DOHH2 (cell line): ENCODE measurements around the gene EPS8L3.

Experiments used
- H3F3A ChIP-seq: fragments of 200-600 bp; sonication (generic), shearing (Covaris generic); 2 replicates; pipeline ENCODE4 v1.6.0; 2016; ENCODE audit warnings: antibody characterized with exemption, mild to moderate bottlenecking; ENCODE audit not compliant: control insufficient read depth, insufficient read depth
- H3K27ac ChIP-seq: fragments of 200-600 bp; sonication (generic); 2 replicates; pipeline ENCODE4 v1.5.1; 2014; ENCODE audit warnings: low read depth, mild to moderate bottlenecking, low read length, moderate library complexity
- H3K27me3 ChIP-seq: fragments of 200-600 bp; sonication (generic); 2 replicates; pipeline ENCODE4 v1.6.1; 2014; ENCODE audit warnings: mild to moderate bottlenecking, low read length, mixed read lengths; ENCODE audit not compliant: control insufficient read depth
- H3K36me3 ChIP-seq: fragments of 200-600 bp; sonication (generic); 2 replicates; pipeline ENCODE4 v1.6.1; 2014; ENCODE audit warnings: mild to moderate bottlenecking, low read length, moderate library complexity, mixed read lengths; ENCODE audit not compliant: control insufficient read depth
- H3K4me1 ChIP-seq: fragments of 200-600 bp; sonication (generic); 2 replicates; pipeline ENCODE4 v1.6.1; 2014; ENCODE audit warnings: mild to moderate bottlenecking, low read length, mixed read lengths; ENCODE audit not compliant: control insufficient read depth
- H3K4me2 ChIP-seq: fragments of 200-600 bp; sonication (generic); 2 replicates; pipeline ENCODE4 v1.6.0; 2014; ENCODE audit warnings: mild to moderate bottlenecking, low read length, moderate library complexity
- H3K4me3 ChIP-seq: fragments of 200-600 bp; sonication (generic); 2 replicates; pipeline ENCODE4 v1.5.1; 2014; ENCODE audit warnings: mild to moderate bottlenecking, low read length, mixed read lengths
- H3K79me2 ChIP-seq: fragments of 200-600 bp; sonication (generic); 2 replicates; pipeline ENCODE4 v1.6.1; 2014; ENCODE audit warnings: mild to moderate bottlenecking, low read length, mixed read lengths; ENCODE audit not compliant: control insufficient read depth
- H3K9me2 ChIP-seq: fragments of 200-600 bp; sonication (generic); replicated peaks from 2 replicates; pipeline ENCODE4 v1.6.1; 2014; ENCODE audit warnings: mild to moderate bottlenecking, low read length, mixed read lengths; ENCODE audit not compliant: control insufficient read depth
- H3K9me3 ChIP-seq: fragments of 200-600 bp; sonication (generic); 2 replicates; pipeline ENCODE4 v1.6.1; 2014; ENCODE audit warnings: antibody characterized with exemption, low read length, mixed read lengths; ENCODE audit not compliant: control insufficient read depth, insufficient read depth
- H4K20me1 ChIP-seq: fragments of 200-600 bp; sonication (generic); 2 replicates; pipeline ENCODE4 v1.6.0; 2014; ENCODE audit warnings: low read depth, mild to moderate bottlenecking, antibody characterized with exemption, low read length, moderate library complexity; ENCODE audit not compliant: control insufficient read depth, insufficient read depth
- EZH2phosphoT487 ChIP-seq: fragments of 200-600 bp; sonication (generic); IDR thresholded peaks from 2 replicates; pipeline ENCODE4 v1.6.1; 2017; ENCODE audit warnings: borderline replicate concordance, mild to moderate bottlenecking, antibody characterized with exemption, low read length, moderate library complexity, mixed read lengths
- TF ChIP-seq, protein P1 (sequence below): fragments of 200-600 bp; sonication (generic); IDR thresholded peaks from one replicate; pipeline ENCODE4 v1.5.1; 2014; ENCODE audit warnings: antibody characterized with exemption, mild to moderate bottlenecking, low read depth, low read length; ENCODE audit not compliant: poor library complexity, severe bottlenecking

The EPS8L3 gene

DNA sequence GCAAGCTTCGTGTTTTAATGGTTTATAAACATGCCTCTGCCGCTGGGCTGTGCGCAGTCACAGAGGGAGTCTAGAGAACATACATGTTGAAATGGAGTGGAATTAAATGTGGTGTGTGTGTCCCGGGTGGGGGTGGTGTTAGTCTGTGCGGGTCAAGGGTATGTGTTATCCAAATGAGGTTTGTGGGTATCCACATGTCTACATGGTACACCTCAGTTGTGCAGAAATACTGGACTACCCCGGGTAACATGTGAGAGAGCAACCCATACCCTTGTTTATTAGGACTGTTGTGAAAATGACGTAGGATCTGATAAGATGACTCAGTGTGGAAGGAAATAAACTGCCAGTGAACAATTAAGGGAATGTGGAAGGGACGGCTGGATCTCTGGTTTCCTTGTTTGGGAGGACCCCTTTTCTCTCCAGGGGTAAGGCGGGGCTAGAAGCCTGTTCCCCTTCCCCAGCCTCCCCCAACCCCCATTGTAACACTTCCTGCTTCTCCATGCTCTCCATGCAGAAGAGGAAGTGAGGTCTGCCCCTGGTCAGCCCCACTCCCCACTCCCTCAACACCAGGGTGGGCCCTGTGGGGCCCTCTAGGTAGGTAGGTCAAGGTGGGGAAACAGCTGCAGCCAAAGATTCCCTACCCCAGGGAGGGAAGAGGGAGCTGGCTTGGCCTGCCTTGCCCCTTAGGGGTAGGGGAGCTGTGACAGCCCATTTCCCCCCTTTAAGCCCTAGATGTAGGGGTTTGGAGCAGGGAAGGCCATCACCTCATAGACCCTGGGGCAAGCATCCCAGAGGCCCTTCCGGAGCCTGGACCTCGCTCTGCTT, 690 bp downstream of the EPS8L3 start:
- no peaks in the 10 kb centered on the region for H3K9me2 ChIP-seq
- no peaks in the 10 kb centered on the region for H3K9me3 ChIP-seq
- no peaks in the 10 kb centered on the region for H3K27me3 ChIP-seq
- TF ChIP-seq, protein P1, sequence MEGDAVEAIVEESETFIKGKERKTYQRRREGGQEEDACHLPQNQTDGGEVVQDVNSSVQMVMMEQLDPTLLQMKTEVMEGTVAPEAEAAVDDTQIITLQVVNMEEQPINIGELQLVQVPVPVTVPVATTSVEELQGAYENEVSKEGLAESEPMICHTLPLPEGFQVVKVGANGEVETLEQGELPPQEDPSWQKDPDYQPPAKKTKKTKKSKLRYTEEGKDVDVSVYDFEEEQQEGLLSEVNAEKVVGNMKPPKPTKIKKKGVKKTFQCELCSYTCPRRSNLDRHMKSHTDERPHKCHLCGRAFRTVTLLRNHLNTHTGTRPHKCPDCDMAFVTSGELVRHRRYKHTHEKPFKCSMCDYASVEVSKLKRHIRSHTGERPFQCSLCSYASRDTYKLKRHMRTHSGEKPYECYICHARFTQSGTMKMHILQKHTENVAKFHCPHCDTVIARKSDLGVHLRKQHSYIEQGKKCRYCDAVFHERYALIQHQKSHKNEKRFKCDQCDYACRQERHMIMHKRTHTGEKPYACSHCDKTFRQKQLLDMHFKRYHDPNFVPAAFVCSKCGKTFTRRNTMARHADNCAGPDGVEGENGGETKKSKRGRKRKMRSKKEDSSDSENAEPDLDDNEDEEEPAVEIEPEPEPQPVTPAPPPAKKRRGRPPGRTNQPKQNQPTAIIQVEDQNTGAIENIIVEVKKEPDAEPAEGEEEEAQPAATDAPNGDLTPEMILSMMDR = no peak
- TF ChIP-seq EZH2phosphoT487 = no peak
- no peak overlapping the region for H3K4me2 ChIP-seq
- H3F3A ChIP-seq = no peaks in the 10 kb centered on the region
- no peak overlapping the region for H3K4me3 ChIP-seq
- H4K20me1 ChIP-seq = no peaks in the 10 kb centered on the region
- no peaks in the 10 kb centered on the region for H3K36me3 ChIP-seq
- H3K79me2 ChIP-seq = no peaks in the 10 kb centered on the region
- no peak overlapping the region for H3K27ac ChIP-seq
- H3K4me1 ChIP-seq = no peaks in the 10 kb centered on the region

DNA sequence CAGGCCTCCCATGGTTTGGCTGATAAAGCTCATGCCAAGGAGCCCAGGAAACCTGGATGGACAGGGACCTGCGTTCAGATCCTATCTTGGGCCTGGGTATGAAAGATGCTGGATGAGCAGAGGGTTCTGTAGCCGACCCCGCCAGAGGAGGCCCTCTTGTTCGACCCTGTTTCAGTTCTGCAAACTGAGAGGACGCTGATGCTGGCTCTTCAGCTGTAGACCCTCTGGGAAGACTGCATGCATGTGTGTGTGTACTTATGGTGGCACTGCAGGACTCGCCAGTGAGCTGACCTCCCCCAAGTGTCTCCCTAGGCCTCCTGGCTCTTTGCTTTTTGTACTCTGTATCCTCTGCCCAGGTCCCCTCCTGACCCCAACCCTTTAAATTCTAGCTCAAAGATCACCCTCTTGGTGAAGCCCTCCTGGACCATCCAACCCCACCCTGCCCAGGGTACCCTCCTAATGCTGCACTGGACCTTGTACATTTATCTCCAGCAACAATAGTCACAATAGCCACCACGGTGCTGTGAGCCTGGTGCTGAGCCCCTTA, 1.6 kb downstream of the EPS8L3 start:
- H3F3A ChIP-seq = no peaks in the 10 kb centered on the region
- H3K79me2 ChIP-seq = no peaks in the 10 kb centered on the region
- H3K4me3 ChIP-seq = no peak overlapping the region
- no peak overlapping the region for H3K4me2 ChIP-seq
- H3K27me3 ChIP-seq = no peaks in the 10 kb centered on the region
- no peaks in the 10 kb centered on the region for H3K9me3 ChIP-seq
- no peaks in the 10 kb centered on the region for H3K36me3 ChIP-seq
- no peaks in the 10 kb centered on the region for H3K9me2 ChIP-seq
- no peak overlapping the region for H3K27ac ChIP-seq
- H4K20me1 ChIP-seq = no peaks in the 10 kb centered on the region
- H3K4me1 ChIP-seq = no peaks in the 10 kb centered on the region
- TF ChIP-seq, protein P1 = no peak
- no peak for TF ChIP-seq EZH2phosphoT487

DNA sequence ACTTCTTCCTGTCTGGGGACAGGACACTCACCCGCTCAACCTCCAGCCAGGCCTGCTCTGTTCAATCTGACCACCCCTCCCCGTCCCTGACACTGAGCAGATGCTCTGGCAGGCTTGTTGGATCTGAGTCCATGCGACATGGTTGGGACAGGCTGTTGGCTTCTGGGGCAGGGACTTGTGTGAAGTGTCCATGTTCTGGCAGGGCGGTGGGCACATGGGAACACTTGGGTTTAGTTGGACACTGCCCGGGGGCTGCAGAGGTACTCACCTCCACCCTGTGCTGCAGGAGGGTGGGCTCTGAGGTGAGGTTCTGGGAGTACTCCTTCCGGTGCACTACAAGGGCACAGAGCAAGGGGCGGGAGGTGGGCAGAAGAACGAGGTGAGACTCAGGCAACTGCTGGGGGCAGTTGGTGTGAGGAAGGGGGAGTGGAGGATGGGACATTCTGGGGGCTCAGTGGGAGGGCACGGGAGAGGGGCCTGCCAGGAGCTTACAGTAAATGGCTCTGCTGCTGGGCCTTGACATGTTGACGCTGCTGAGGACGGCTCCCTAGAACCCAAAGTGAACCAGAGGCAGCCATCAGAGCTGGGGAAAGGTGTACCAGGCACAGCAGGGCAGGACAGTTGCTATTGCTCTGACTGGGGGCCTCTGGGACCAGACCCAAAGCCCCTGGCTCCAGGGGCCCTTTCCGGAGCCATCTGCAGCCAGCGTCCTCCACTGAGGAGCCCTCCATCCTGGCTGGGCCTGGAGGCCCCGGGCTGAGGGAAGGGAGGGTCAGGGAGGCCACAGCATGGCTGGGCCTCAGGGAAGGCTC, 2.3 kb downstream of the EPS8L3 start:
- no peaks in the 10 kb centered on the region for H3K4me1 ChIP-seq
- TF ChIP-seq, protein P1 = no peak
- TF ChIP-seq EZH2phosphoT487 = no peak
- H3K36me3 ChIP-seq = no peaks in the 10 kb centered on the region
- no peak overlapping the region for H3K27ac ChIP-seq
- H3K4me3 ChIP-seq = no peak overlapping the region
- H3K4me2 ChIP-seq = no peak overlapping the region
- H3K27me3 ChIP-seq = no peaks in the 10 kb centered on the region
- no peaks in the 10 kb centered on the region for H3F3A ChIP-seq
- H4K20me1 ChIP-seq = no peaks in the 10 kb centered on the region
- H3K9me2 ChIP-seq = no peaks in the 10 kb centered on the region
- no peaks in the 10 kb centered on the region for H3K79me2 ChIP-seq
- no peaks in the 10 kb centered on the region for H3K9me3 ChIP-seq
